ENCODE data around the gene PLEKHA8.

Gene PLEKHA8

GRCh38 chr7:30113144-30113543 is 84.9 kb downstream of the PLEKHA8 start:
- DNase-seq: no peak

- DNase-seq: no peak
Observed at GRCh38 chr7:30114536-30115238, 86.5 kb downstream of the PLEKHA8 start.

GRCh38 chr7:30115709-30116297 is 87.6 kb downstream of the PLEKHA8 start:
- DNase-seq: no peak

DNA sequence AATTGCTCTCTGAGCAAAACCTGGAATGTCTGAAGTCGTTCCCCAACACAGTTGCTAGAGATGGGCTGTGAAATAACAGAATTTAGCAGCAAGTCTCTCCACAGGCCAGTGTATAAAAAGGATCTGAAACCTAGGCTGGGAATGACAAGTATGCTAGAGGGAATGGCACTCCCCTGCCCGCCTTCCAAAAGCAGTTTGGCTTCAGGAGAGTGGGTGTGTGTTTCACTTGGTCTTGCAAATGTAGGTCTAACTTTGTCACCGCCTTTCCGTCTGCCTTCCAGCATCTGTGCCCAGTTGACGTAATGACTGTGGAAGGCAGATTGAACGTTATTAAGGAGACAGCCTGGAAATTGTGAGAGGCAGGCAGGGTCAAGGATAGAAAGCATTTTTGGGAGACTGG is 88.6 kb downstream of the PLEKHA8 start:
- DNase-seq: no peak

DNA sequence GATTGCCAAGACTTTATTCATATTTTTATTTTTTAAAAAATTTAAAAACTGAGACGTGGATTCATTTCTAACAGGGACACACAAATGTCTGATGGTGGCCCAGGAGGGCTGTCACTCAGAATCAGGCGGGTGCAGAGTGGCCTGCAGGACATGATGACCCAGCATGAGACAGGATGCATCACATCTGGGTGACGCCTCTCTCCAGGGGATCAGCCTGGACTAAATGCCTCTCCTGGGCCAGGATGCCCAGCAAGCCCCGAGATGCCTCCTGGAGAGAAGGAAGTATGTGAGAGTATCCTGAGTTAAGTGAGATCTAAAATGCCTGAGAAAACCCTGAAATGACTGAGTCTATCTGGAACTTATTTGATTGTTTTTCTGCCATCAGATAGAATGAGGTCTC is 89.7 kb downstream of the PLEKHA8 start:
- no peak for DNase-seq

- no peak for DNase-seq
Observed at GRCh38 chr7:30119890-30120577, 91.8 kb downstream of the PLEKHA8 start.

GRCh38 chr7:30133736-30134610 is 105.8 kb downstream of the PLEKHA8 start:
- DNase-seq: no peak

GRCh38 chr7:30134611-30135300 is 106.5 kb downstream of the PLEKHA8 start, which contains the start of gene MTURN:
TSS of gene MTURN (plus strand) at chr7:30134986. CDS start at chr7:30135137, 151 bp downstream.
- peak; percentile 88 to 90 for DNase-seq

- peak; percentile 69 to 70 for DNase-seq
Observed at GRCh38 chr7:30135301-30136116, 107.3 kb downstream of the PLEKHA8 start.

DNA sequence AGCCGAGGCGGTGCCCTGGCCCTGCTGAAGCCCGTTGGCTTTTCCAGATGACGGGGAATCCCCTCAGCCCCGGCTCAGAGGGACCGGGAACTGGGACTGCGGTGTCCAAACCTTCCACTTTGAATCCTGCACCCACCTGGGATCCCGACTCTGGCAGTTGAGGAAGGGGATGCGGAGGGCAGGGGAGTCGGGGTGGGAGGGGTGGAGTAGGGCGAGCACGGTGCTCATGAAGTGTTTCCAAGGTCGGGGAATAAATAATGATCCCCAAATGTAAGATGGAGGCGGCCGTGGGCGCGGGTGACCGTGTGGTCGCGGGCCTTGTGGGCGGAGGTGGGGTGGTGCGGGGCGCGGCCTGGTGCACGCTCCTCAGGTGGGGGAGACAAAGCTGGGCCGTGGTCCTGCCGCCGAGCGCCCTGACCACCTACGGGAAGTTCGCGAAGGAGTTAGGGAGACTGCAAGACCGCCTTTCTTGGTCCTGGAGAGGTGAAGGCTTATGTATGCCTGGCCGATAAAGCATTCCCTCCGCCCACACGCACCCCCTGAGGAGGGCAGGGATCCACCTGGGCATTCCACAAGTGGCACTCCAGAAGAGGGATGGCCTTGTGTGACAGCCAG is 108.0 kb downstream of the PLEKHA8 start:
- no peak for DNase-seq

DNA sequence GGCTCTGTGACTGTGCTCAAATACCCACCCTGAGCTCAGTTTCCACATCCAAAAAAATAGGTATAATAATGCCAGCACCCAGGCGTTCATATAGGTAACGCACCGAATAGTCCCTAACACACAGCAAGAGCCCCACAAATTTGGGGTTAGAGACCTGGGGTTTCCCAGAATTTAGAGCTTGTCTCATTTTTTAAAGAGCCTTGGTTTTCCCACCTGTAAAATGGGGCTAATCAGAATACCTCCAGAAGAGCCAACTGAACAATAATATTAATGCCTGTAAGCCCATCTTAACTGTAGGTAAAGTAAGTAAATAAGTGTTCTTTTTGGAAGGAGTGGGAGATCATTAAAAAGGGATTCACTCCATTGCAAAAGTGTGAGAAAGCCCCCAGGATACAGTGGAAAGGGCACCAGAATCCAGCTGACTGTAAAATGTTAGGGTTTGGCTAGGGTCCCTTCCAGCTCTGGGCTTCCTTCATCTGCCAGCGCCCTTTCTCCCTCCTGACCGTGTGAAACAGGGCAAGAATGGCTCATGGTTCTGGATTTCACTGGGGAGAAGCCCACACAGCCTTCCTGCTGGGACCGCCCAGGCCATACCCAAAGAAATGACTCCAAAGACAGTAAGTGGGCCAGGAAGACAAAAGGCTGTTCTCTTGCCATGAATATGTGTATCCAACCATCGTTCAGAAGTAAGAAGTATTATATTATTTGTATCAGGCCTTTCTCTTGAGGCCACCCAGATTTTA is 108.7 kb downstream of the PLEKHA8 start:
- DNase-seq: no peak

DNA sequence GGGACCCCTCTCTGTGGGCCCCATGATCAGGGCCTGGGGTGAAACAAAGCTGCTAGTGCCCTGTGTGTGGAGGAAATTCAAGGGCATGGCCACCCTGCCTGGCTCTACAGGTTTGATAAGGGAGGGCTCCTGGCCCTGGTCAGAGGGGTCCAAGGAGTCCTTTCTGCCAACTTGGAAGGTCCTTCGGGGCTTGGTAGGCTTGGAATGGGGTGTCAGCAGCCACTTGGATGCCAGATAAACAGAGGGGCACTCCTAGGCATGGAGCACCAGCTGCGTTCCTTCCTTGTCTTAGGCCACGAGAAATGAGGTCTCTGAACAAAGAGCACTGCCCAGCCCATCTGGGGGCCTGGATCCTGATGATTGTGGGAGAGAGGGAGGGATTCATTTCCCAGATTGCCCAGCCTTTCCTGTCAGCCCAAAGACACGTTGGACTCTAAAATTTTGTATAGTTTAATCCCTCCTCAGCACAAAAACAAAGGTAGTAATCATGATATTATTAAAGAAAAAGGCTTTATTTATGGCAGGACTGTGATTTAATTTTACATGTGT is 111.7 kb downstream of the PLEKHA8 start:
- DNase-seq: no peak

- DNase-seq: no peak
Observed at GRCh38 chr7:30140456-30140855, 112.2 kb downstream of the PLEKHA8 start.

DNA sequence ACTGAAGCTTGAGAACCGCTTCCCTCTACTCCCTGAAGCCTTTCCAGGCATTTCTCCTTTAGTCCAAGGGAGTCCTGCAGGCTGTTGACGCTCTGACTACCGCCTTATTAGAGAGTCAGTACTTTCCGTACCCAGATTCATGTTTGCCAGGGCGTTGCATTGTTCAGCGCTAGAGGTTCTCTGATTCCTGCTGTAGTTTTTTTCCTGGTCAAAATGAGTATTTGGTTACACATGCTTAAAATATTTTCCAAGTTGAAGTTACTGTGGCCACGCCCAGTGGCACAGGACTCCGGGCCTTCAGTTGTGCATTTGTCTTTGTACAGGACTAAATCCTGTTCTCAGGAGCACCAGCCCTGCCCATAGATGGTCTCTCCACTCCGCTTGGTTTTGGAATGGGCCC is 114.5 kb downstream of the PLEKHA8 start:
- DNase-seq: no peak

DNA sequence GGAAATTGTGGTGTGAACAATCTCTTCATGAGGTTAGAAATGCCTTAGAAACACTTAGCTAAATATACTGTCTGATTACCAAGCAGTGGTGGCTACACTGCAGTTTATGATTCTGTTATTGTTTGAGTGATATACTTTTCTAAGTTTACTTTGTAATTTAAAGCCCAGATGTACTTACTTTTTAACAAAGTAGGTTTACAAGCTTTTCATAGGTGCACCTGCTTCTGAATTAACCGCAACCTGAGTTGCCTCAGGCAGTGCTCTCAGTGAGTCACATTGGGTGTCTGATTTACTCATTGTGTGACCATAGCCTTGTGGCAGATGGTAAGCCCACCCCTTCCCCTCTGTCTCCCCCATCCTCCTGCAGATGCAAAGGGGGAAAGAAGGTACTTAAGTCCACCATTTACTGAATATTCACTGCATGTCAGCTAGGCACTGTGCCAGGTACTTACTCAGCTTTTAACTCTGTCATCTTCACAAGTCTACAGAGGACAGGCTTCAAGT is 115.6 kb downstream of the PLEKHA8 start:
- DNase-seq: no peak

GRCh38 chr7:30144657-30145306 is 116.6 kb downstream of the PLEKHA8 start:
- DNase-seq: no peak

DNA sequence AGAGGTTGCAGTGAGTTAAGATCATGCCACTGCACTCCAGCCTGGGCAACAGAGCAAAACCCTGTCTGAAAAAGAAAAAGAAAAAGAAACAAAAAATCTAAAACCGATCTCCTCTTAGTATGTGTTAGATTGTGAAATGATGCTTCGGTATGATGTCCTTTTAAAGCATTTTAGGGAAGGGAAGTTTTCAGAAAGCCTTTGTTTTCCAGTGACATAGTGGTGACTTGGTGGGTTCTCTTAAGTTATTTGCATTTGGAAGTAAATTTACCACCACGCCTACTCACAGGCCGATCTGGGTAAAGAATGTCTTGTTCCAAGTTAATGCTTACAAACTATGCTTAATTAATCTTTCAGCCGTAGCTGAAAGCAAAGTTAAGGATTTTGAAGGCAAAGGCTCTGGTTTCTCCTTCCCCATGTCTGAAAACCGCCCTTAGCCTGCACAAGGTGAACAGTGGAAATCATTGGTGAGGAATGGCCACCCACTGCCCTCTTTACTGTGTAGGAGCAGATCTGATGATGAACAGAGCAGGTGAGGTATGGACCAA is 117.3 kb downstream of the PLEKHA8 start:
- DNase-seq: no peak

GRCh38 chr7:30146127-30146612 is 118.0 kb downstream of the PLEKHA8 start:
- DNase-seq: no peak

GRCh38 chr7:30147223-30147622 is 119.0 kb downstream of the PLEKHA8 start:
- no peak for DNase-seq
